Measurements from ENCODE around the gene CIPC. TPM values are rescaled to one million over a fixed set of nuclear protein-coding genes. Genes with fewer than 3 reads are reported as not detected.

Gene CIPC, protein sequence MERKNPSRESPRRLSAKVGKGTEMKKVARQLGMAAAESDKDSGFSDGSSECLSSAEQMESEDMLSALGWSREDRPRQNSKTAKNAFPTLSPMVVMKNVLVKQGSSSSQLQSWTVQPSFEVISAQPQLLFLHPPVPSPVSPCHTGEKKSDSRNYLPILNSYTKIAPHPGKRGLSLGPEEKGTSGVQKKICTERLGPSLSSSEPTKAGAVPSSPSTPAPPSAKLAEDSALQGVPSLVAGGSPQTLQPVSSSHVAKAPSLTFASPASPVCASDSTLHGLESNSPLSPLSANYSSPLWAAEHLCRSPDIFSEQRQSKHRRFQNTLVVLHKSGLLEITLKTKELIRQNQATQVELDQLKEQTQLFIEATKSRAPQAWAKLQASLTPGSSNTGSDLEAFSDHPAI
- polyA plus RNA-seq (2011; rRNA removed) (14.2 and 15.5 TPM in 2 replicates), polyA minus RNA-seq (2011; rRNA and poly(A)+ RNA removed) (13.6 and 15.9 TPM in 2 replicates)

DNA sequence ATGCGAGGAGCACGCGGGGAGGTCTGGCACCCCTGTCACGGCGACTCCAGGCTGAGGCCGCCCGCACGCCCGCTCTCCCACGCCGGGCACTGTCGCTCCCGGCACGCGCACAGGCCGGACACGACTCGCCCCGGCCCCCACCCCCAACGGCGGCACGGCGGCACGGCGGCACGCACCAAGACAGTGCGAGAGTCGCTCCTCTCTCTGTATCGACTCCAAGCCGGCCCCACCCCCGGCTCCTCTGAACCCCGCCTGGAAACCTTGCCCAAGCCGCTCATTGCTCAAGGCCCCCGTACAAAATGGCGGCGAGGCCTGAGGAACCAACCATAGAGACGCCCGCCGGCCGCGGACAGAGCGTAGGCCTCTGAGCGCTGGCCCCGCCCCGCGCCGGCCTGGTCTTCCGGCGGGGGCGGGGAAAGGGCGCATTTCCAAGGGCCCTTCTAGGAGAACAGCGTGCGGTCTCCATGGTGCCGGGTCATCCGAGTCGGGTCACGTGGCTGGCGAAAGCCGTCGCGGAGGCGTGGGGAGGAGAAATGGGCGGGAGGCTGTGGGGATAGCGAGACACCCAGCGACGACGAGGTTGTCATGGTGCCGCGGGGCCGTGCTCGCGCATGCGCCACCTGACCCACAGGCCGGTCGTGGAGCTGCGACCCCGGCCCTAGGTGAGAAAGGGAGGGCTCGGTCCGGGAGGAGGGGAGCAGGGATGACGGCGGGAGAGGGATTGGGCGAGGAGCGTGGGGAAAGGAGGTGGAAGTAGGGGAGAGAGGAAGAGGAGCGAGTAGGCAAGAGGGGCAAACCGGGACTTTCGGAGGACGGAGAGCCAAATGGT lies at the start of gene CIPC:
TSS of gene CIPC (plus strand) at position 559 of the 829 bp plus-strand sequence. CDS start 7,451 bp downstream, outside the sequence.
- peak; percentile 87 for DNase-seq (ENCODE audit: low read depth)
- TF ChIP-seq, protein P1, sequence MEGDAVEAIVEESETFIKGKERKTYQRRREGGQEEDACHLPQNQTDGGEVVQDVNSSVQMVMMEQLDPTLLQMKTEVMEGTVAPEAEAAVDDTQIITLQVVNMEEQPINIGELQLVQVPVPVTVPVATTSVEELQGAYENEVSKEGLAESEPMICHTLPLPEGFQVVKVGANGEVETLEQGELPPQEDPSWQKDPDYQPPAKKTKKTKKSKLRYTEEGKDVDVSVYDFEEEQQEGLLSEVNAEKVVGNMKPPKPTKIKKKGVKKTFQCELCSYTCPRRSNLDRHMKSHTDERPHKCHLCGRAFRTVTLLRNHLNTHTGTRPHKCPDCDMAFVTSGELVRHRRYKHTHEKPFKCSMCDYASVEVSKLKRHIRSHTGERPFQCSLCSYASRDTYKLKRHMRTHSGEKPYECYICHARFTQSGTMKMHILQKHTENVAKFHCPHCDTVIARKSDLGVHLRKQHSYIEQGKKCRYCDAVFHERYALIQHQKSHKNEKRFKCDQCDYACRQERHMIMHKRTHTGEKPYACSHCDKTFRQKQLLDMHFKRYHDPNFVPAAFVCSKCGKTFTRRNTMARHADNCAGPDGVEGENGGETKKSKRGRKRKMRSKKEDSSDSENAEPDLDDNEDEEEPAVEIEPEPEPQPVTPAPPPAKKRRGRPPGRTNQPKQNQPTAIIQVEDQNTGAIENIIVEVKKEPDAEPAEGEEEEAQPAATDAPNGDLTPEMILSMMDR (IDR thresholded peaks at IDR 0.05; ENCODE audit: insufficient read depth, low read depth, low read length), result no peak
- Histone ChIP-seq H3K27me3 (ENCODE audit: control insufficient read depth, insufficient read depth, low read length) (no peaks in the 10 kb centered on the region), H3K4me3 (ENCODE audit: low read depth, low read length) (peak within 1 kb of the TSS; percentile 90), H3K36me3 (ENCODE audit: control insufficient read depth, insufficient read depth, low read length) (no peaks in the 10 kb centered on the region)
- ChIA-PET CTCF (interaction anchor here (0.9 to 23.1 kb wide), 9 partner anchors 13 to 222 kb away, joined by 3 to 333 read pairs (median 14); no protein-coding TSS in a partner anchor), POLR2A (interaction anchor here (0.6 kb wide), 1 partner anchor 216 kb away, joined by 3 read pairs; no protein-coding TSS in a partner anchor)

DNA sequence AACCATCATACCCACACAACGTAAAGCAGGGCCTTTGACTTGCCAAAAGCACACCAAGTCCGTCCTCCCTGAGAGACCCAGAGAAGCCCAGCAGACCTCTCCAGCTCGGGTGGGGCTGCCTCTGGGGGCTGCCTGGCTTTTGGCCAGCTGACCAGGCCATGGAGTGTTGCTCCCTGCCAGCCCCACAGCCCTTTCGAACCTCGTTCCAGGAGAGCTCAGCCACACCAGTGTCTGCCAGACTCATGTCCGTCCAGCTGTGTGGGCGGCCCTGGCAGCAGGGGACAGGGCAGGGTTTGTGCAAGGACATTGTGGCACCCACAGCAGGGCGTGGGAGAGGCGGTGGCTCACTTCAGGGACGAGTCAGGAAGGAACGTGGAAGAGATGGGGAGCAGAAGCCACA lies 46.9 kb upstream of the CIPC start:
- TF ChIP-seq, protein P1 (IDR thresholded peaks at IDR 0.05; ENCODE audit: insufficient read depth, low read depth, low read length), result no peak
- Histone ChIP-seq H3K4me3 (ENCODE audit: low read depth, low read length) (no peak overlapping the region), H3K36me3 (ENCODE audit: control insufficient read depth, insufficient read depth, low read length) (no peaks in the 10 kb centered on the region), H3K27me3 (ENCODE audit: control insufficient read depth, insufficient read depth, low read length) (no peaks in the 10 kb centered on the region)
- ChIA-PET CTCF (interaction anchor here (0.8 to 16.2 kb wide), 8 partner anchors 9 to 177 kb away, joined by 3 to 316 read pairs (median 3); no protein-coding TSS in a partner anchor), POLR2A (no interaction called here)
- no peak for DNase-seq (ENCODE audit: low read depth)

DNA sequence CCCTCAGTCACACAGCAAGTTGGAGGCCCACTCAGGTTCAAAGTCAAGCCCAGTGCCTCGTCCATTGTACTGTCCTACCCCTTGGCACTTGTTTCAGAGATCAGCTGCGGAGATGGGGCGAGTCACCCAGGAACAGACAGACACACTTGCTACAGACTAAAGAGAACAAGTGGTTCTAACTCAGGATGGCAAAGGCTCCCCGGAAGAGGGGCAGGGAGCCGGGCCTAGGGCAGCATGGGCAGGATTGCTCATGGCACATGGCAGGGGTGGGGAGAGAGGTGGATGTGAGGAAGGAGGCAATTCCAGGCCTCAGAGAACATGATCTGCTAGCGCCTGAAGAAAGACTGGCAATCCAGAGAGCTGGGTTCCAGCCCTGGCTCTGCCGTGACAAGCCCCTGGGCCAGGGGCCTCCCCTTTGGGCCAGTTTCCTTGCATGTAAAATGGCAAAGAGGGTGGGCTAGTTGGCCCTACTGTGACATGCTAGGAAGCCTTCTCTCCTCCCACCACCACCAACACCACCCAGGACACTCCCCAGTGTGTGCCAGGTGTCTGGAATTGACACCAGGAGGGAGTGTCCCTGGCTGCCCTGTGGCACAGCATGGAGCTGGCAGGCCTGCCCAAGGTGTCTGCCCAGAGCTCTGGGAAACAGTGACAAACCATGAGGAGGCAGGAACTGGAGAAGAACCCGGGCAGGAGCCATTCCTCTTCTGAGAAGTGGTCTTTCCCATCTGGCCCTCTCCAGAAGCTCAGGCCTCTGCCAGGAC lies 45.6 kb upstream of the CIPC start:
- H3K36me3 ChIP-seq (ENCODE audit: control insufficient read depth, insufficient read depth, low read length), result no peaks in the 10 kb centered on the region
- no peak for DNase-seq (ENCODE audit: low read depth)
- CTCF ChIA-PET, result interaction anchor here (1.0 to 16.2 kb wide), 17 partner anchors 12 to 178 kb away, joined by 3 to 316 read pairs (median 7); partner anchors contain the start of gene IRF2BPL
- no peak overlapping the region for H3K4me3 ChIP-seq (ENCODE audit: low read depth, low read length)
- TF ChIP-seq, protein P1 (IDR thresholded peaks at IDR 0.05; ENCODE audit: insufficient read depth, low read depth, low read length), result no peak
- POLR2A ChIA-PET, result no interaction called here
- H3K27me3 ChIP-seq (ENCODE audit: control insufficient read depth, insufficient read depth, low read length), result no peaks in the 10 kb centered on the region

DNA sequence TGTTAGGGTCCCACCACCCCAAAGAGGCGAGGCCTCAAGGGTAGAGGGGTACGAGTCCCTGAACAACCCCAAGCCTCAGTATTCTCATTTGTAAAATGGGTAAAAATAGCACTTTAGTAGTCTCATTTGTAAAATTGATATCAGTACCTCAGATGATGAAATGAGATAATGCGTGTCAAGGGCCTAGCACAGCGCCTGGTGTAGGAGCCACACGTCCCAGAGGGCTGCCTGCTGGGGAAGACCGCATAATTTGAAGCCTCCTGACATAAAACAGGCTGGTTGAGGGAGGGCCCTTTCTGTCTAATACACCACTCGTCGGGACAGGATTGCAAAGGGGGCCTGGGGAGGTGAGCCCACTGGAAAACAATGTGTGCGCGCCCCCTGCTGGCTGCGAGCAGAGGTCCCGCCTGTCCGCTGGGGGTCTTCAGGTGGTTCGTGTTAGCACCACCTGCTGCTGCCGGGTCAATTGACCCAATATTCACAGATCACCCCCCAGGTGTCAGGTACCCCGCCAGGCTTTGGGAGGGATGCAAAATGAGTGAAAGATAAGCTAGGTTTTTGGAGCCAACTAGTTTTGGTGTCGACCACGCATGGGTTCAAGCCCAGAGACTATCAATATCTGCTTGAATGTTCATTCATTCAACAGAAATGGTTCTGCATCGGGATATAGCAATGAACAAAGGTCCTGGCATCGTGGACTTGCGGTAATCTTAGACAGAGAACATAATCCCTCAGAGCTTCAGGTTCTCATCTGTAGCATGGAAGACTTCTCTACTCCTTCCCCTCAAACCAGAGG lies 44.8 kb upstream of the CIPC start:
- CTCF ChIA-PET, result interaction anchor here (0.6 to 16.2 kb wide), 30 partner anchors 8 to 179 kb away, joined by 3 to 316 read pairs (median 5); partner anchors contain the start of gene IRF2BPL
- H3K4me3 ChIP-seq (ENCODE audit: low read depth, low read length), result no peak overlapping the region
- TF ChIP-seq, protein P1 (IDR thresholded peaks at IDR 0.05; ENCODE audit: insufficient read depth, low read depth, low read length), result peak; percentile 90
- POLR2A ChIA-PET, result no interaction called here
- H3K36me3 ChIP-seq (ENCODE audit: control insufficient read depth, insufficient read depth, low read length), result no peaks in the 10 kb centered on the region
- no peak for DNase-seq (ENCODE audit: low read depth)
- no peaks in the 10 kb centered on the region for H3K27me3 ChIP-seq (ENCODE audit: control insufficient read depth, insufficient read depth, low read length)

Data from BJ (cell line).